Endothelial cell of hepatic sinusoid (primary cell): ENCODE data around the gene SYNE4.
"Not testable (repeated sequence)": the region's sequence is repeated elsewhere in the genome, so short reads cannot be mapped to it uniquely, and the experiment has no call there.

Experiments
- in situ Hi-C: cut with HindIII; loops from 2 replicates; pipeline ENCODE4 v1.10.0; 2017; ENCODE audit warnings: low sequenced_read_pairs

The SYNE4 gene

DNA sequence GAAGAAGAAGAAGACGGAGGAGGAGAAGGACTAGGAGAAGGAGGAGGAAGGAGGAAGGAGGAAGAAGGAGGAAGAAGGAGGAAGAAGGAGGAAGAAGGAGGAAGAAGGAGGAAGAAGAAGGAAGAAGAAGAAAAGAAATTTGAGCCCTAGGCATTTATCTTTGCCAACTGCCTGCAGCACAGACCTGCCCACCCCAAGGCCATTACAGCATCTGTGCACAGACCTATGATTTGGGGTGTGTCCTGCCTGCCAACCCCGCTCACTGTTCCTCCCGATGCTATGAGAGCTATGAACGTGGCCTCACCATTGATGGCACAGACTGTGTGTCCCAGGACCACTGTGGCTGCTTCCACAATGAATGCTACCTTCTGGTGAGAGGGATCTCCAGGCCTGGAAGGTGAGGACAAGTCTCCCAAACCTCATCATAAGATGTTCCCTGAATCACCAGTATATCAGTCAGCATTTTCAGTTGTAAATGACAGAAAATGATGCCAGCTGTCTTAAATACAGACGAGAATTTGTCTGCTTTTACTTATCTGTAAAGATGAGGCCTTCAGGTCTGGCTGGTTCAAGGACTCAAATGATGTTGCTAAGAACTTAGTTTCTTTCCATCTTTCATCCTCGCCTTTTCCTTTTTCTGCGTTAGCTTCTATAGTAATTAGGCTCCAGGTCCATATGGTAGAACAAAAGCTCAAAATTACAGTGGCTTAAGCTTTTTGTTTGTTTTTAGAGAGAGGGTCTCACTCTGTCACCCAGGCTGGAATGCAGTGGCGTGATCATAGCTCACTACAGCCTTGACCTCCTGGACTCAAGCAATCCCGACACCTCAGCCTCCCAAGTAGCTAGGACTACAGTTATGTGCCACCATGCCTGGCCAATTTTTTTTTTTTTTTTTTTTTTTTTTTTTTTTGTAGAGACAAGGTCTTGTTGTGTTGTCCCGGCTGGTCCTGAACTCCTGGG lies 17.6 kb downstream of the SYNE4 start:
- in situ Hi-C loops = no loop called here

DNA sequence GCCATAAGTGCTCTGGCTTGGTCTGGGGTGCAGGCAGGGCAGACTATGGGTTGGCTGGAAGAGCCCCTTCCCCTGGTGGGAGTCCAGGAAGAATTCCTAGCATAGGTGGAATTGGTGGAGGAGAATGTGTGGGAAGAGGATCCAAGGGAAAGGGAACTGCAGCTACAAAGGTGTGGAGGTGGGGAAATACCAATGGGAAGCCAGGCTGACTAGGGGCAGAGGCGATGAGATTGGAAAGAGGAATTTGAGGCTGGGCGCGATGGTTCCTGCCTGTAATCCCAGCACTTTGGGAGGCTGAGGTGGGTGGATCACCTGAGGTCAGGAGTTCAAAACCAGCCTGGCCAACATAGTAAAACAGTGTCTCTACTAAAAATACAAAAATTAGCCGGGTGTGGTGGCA lies 18.5 kb downstream of the SYNE4 start:
- in situ Hi-C loops = no loop called here

DNA sequence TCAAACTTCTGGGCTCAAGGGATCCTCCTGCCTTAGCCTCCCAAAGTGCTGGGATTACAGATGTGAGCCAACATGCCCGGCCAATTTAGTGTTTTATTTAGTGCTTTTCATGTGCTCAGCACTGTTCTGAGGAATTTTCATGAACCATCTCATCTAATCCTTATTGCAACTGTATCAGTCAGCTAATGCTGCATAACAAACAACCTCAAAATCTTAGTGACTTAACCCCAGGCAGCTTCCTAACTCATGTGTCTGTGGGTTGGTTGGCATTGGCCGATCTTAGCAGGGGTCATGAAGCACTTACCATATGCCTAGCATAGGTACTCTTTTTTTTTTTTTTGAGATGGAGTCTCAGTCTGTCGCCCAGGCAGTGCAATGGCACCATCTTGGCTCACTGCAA lies 19.8 kb downstream of the SYNE4 start:
- in situ Hi-C loops = no loop called here

DNA sequence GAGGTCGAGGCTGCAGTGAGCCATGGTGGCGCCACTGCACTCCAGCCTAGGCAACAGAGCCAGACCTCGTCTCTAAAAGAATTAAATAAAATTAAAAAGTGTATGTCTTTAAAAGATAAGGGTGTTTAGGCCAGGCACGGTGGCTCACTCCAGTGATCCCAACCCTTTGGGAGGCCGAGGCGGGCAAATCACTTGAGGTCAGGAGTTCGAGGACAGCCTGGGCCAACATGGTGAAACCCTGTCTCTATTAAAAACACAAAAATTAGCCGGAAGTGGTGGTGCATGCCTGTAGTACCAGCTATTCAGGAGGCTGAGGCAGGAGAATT lies 21.1 kb downstream of the SYNE4 start:
- in situ Hi-C loops = no loop called here

DNA sequence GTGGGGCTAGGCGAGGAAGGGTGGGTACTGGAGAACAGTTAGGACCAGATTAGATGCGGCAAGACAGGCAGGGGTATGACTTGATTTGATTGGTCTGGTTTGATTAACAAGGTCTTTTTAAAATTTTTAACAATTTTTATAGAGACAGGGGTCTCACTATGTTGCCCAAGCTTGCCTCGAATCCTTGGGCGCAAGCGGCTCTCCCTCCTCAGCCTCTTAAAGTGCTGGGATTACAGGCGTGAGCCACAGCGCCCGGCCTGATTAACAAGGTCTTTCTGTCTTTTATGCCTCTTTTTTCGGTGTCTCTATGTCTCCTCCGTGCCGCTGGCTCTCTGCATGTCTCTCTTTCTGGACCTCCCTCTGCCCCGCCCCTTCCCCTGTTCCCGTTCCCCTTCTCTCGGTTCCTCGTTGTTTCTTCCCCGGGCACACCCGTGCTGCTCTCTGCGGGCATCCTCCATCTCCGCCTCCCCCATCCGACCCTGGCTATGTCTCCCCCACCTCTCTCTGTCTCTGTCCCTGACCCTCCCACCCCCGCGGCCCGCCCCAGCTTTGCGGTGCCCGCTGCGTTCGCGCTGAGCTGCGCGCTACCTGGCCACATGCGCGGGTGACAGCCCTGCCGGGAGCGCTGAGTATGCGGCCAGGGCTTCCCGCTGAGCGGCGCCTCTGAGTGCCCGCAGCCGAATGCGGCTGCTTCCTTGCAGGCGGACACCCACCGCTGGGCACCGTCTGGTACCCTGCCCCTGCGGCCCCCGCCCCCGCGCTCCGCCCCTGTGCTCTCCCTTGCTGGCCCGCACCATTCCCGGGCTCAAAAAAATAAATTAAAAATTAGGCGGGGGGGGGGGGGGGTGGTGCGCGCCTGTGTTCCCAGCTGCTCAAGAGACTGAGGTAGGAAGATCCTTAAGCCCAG lies 21.7 kb downstream of the SYNE4 start:
- in situ Hi-C loops = no loop called here

DNA sequence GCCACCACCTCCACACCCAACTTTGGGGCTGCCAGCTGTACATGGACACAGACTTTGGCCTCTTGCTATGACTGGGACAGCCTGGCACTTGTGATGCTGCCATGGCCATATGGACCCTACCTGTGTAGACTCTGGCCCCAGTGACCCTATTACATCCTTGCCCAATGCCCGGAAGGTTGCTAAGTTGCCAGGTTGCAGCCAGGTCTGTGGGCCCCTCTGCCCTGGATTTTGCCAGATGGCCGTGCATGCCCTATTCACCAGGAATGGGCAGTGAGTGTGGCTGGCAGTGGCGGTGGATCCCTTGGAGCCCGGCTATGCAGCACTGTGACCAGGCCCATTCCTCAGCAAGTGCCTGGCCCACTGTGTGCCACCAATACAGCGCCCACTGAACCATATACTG lies 22.5 kb downstream of the SYNE4 start:
- in situ Hi-C loops = no loop called here

DNA sequence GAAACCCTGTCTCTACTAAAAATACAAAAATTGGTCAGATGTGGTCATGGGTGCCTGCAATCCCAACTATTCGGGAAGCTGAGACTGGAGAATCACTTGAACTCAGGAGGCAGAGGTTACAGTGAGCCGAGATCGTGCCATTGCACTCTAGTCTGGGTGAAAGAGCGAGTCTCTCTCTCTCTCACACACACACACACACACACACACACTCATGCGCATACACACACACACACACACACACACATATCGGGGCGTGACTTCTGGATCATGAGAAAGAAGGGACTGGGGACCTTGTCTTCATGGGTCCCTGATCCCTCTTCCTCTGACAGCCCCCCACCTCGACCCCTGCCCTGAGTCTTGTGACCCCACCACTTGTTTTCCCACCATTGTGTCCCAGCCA lies 25.4 kb downstream of the SYNE4 start:
- in situ Hi-C loops = no loop called here

DNA sequence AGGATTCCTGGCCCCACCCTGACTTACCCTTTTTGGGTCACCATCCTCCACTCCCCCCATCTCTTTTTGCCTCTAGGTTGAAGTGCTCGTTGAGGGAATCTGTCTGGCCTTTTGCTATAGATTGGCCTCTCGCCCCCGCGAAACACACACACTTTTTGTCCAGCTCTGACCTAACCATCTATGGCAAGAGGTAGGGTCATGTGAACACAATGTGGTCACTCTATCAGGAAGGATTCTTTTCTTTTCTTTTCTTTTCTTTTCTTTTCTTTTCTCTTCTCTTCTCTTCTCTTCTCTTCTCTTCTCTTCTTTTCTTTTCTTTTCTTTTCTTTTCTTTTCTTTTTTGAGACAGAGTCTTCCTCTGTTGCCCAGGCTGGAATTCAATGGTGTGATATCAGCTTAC lies 27.6 kb downstream of the SYNE4 start:
- in situ Hi-C loops = not testable (repeated sequence)

DNA sequence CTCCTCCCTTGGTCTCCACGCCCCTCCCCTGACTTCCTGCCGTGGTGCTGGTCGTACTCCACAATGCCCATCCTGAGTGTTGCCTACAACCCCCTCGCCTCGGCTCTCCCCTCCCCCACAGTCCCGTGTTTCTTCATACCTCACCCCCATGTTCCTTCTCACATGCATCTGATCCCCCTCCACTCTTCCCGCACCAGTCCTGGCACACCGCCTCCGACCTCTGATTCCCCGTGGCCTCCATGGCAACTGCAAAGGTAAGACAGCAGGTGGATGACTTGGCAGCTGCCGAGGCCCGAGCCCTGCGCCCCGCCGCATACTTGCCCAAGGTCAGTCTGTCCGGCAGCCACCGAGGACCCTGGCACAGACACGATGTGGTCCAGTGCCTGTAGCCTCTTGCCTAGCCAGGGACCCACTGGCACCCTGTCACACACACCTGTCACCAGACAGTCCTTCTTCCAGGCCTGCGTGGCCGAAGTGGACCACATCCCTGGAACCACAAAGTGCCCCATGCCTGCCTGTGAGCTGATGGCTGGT lies 29.7 kb downstream of the SYNE4 start:
- in situ Hi-C loops = no loop called here

DNA sequence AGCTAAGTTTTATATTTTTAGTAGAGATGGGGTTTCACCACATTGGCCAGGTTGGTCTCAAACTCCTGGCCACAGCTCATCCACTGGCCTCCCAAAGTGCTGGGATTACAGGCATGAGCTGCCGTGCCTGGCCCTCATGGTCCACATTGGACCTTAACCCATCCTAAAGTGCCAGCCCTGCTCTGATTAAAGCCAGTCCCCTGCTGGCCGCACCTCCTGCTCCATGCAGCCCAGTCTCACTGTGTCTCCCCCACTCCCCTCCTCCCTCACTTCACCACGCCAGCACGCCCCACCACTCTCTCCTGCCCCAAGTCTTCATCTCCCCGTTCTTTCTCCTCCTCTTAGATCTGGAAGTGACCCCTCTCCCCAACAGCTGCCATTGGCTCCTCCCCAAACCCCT lies 30.3 kb downstream of the SYNE4 start:
- in situ Hi-C loops = no loop called here

DNA sequence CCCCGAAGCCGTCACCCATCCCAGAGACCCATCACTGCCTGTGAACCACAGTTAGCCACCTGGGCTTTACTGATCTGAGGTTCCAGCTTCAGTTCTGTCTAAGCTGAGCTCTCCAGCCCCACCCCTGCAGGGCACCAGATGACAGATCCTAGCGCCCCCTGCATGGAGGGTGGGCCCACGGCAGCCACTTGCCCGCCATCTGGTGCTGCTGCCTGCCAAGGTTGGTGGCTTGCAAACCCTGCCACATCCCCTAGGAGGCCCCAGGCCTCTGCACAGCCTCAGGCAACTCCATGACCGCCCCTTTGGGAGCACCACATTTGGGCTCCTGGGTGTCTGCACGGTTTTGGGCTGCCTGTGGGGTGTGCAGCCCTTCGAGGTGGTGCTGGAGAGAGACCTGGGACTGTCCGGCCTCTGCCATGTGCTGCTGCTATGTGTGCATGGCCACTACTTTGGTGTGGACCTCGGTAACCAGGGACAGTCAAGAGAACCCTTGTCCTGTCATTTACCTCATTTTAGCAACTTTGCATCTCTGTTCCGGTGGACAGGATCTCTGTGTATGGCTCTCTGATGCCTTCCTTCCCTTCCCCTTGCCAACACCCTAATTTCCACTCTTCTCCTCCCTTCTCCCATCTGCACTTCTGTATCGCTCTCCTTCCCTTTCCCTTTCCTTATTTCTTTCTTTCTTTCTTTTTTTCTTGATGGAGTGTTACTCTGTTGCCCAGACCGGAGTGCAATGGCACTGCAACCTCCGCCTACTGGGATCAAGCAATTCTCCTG lies 31.0 kb downstream of the SYNE4 start:
- in situ Hi-C loops = no loop called here

DNA sequence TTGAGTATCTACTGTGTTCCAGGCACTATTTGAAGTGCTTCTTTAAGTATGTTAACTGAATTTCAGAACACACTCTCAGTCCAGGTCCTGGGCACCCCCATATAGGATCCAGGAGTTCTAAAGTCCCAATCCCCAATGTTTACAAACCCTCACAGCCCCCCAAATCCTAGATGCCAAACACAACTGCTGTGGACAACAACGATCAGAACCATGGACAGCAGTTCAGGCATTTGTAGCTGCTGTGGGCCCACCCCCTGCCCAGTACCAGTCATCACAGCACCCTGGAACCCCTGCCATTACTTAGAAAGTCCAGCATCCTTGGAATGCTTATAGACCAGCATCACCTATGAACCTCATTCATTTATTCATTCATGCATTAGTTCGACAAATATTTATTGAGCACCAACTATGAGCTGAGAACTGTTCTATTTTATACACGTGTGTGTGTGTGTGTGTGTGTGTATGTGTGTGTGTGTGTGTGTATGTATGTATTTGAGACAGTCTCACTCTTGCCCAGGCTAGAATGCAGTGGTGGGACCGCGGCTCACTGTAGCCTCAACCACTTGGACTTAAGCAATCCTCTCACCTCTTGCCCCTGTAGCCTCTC lies 32.9 kb downstream of the SYNE4 start:
- in situ Hi-C loops = no loop called here

DNA sequence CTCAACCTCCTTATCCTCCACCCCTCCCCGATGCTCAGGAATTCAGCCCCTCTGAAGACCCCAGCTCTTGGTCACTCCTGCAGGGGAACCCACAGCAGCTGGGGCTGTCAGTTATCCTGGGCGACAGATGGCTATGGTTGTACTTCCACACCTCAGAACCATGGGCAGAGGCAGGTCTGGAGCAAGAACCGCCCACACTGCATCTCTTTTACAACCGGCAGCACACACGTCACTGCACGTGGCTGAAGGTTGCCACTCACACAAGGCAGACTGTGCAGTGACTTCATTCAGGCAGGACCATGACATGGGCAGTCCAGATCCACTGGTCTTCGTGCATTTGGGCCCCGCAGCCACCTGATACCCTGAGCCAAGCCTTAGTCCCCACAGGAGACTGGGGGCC lies 35.1 kb downstream of the SYNE4 start:
- in situ Hi-C loops = no loop called here

DNA sequence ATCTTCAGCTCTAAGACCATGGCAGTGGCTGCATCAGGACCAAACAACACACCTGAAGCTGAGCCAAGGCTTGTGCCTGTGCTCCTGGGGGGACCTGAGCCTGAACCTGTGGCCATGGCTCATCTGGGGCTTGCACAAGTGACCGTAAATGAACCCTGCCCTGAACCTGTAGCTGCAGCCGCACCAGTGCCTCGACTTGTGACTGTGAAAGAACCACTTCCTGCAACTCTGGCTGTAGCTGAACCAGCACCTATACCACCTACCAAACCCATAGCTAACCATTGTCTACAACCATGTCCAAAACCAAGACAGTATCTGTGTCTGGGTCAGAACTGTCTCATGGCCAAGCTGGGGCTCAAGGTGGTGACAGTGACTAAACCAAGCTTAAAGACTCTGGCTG lies 41.8 kb downstream of the SYNE4 start:
- in situ Hi-C loops = loop anchor here (10.0 kb wide), 1 partner anchor 132 kb away; no protein-coding TSS in a partner anchor

DNA sequence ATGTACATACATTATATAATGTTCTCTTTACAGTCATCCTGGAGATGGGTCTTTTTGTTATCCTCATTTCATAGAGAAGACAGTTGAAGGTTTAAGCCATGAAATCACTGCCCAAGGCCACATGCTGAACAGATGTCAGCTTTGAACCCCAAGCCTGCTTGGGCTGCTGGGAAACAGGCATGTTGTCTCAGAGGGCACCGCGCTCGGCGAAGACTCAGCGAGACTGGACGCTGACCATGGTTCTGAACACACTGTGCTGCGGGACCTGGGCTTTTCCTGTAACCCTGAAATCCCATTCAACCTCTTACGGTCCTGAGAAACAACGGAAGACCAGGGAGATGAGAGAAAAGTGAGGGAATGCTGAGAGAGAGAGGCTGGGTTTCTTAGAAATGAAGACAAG lies 45.1 kb downstream of the SYNE4 start:
- in situ Hi-C loops = loop anchor here (10.0 kb wide), 1 partner anchor 129 kb away; no protein-coding TSS in a partner anchor

DNA sequence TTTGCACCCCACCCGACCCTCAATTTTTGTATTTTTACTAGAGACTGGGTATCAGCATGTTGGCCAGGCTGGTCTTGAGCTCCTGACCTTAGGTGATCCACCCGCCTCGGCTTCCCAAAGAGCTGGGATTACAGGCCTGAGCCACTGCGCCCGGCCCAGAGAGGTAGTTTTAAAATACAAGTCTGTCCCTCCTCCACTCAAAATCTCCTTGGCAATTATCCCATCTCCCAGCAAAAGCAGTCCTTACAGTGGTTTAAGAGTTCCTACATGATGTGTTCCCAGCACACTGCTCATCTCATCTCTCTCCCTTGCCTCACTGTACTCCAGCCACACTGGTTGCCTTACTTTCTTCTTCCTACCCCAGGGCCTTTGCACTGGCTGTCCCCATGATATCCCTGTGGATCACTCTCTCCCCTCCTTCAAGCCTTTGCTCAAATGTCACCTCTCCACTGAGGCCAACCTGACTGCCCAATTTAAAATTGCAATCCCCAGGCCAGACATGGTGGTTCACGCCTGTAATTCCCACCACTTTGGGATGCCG lies 48.1 kb downstream of the SYNE4 start:
- in situ Hi-C loops = loop anchor here (10.0 kb wide), 1 partner anchor 126 kb away; no protein-coding TSS in a partner anchor

DNA sequence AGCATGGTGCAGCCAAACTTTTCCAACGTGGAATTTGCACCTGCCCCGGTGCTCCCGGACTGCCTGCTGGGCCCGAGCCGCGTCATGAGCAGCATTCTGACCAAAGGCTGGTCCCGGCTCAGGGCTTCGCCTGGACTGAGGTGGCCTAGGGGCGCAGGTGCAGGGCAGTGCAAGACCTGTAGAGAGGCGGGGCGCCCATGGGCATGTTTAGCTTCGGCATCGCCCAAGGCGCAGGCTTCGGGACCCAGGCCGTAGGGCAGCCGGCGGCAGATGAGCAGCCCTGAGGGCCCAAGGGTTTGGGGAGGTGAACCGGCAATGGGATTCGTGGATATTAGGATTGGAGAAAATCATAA lies 48.7 kb downstream of the SYNE4 start:
- in situ Hi-C loops = loop anchor here (10.0 kb wide), 1 partner anchor 125 kb away; no protein-coding TSS in a partner anchor

DNA sequence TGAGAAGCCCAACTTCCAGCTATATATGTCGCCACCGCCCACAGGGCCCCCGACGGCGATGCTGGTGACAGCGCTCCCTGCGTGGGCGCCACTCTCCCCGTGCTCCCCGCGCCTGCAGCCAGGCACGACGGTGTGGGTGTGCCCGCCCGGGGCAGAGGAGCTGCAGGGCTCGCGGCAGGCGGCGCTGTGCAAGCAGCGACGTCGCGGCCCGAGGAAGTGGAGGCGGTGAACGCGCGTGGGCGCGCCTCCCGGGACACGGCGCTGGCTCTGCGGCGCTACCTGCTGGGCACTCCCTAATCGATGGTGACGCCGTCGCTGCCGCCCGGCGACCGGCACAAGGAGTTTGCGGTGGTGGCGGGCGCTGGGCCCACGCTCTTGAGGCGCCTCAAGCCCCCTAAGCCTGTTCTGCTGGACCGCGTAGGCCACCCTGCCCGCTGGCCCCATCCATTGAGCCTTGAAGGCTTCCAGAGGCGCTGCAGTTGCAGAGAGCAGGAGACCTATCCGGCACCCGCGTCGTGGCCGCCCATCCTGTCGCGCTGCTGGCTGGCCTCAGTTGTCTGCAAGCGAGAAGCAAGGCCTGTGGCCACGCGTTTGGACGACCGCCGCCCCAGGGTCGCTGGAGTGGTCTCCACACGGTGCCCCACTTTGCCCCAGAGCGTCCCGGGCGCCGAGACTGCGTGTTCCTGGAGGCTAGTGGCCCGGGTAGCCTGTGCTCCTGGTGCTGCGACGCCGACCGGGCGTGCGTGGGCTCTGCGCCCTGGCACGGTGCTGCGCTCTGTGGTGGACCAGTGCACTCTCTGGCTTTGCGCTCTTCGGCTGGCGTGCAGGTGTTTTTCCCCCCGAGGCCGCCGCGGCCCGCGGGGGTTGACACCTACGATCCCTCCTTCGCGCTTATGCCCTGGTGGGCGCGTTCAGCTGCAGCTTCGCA lies 49.3 kb downstream of the SYNE4 start:
- in situ Hi-C loops = no loop called here

DNA sequence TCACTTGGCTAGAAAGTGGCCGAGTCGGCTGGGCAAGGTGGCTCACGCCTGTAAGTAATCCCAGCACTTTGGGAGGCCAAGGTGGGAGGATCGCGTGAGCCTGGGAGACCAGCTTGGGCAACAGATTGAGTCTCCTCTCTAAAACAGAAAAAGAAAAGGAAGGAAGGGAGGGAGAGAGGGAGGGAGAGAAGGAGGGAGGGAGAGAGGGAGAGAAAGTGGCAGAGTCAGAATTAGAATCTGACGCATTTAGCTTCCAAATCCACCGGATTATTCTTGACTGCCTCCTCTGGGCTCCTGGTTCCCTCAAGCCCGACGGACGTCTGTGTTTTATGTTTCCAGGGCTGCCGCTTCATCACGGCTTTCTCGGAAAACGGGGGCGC lies 50.0 kb downstream of the SYNE4 start:
- in situ Hi-C loops = no loop called here
